BLaER1 treated with 17β-estradiol and CSF1 and Interleukin-3, amounts not matched to agents 10 nM and 100 nM (cell line): ENCODE measurements around the gene DND1.
A peak's percentile ranks its signal among the peaks of the same experiment; 100 is the strongest.
"Not testable (repeated sequence)": the region's sequence is repeated elsewhere in the genome, so short reads cannot be mapped to it uniquely, and the experiment has no call there.

ENCODE experiments used
- H3K27ac ChIP-seq, 11 experiments: shearing (Covaris generic); formaldehyde crosslinking; 2 replicates each; pipeline ENCODE4 v1.8.1; 2022
- H3K27me3 ChIP-seq, 11 experiments: shearing (Covaris generic); formaldehyde crosslinking; 2 replicates each; pipeline ENCODE4 v1.8.1; 2022
- H3K36me3 ChIP-seq, 11 experiments: shearing (Covaris generic); formaldehyde crosslinking; 2 replicates each; pipeline ENCODE4 v1.8.1; 2022
- H3K4me1 ChIP-seq, 10 experiments: shearing (Covaris generic); formaldehyde crosslinking; 2 replicates each; pipeline ENCODE4 v1.8.1; 2022
- H3K4me2 ChIP-seq, 11 experiments: shearing (Covaris generic); formaldehyde crosslinking; 2 replicates each; pipeline ENCODE4 v1.8.1; 2022
- H3K4me3 ChIP-seq, 10 experiments: shearing (Covaris generic); formaldehyde crosslinking; 2 replicates each; pipeline ENCODE4 v1.8.1; 2022
- H3K9ac ChIP-seq, 11 experiments: shearing (Covaris generic); formaldehyde crosslinking; 2 replicates each; pipeline ENCODE4 v1.8.1; 2022
- H3K9me3 ChIP-seq, 11 experiments: shearing (Covaris generic); formaldehyde crosslinking; replicated peaks in 1 of 11; 2 replicates each; pipeline ENCODE4 v1.8.1; 2022
- H4K20me1 ChIP-seq, 11 experiments: shearing (Covaris generic); formaldehyde crosslinking; 2 replicates each; pipeline ENCODE4 v1.8.1; 2022
- Cebpa-rat ChIP-seq, 11 experiments: shearing (Covaris generic); IDR thresholded peaks; 2 replicates each; pipeline ENCODE4 v1.8.1; 2022

DND1 gene

DNA sequence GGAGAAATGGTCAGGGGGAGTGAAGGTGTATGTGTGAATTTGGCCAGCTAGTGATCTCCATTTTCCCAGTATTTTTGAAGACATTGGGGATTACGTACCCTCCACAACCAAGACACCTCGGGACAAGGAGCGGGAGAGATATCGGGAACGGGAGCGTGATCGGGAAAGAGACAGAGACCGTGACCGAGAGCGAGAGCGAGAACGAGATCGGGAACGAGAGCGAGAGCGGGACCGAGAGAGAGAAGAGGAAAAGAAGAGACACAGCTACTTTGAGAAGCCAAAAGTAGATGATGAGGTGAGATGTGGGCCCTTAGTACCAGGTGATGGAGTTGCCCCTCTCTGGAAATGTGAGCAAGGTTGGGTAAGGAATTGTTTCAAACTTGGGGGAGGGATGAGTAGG, 14.5 kb downstream of the DND1 start:
- peak in 1 of 11 experiments; percentile 10; a peak in 1 of 22 replicates for TF ChIP-seq Cebpa-rat (IDR thresholded peaks at IDR 0.05)
- Histone ChIP-seq H3K4me1 (peaks cover 3 to 31% (median 6%) of the 10 kb centered on the region in 10 experiments; a peak in 19 of 20 replicates), H4K20me1 (peaks cover 0 to 8% (median 0%) of the 10 kb centered on the region in 11 experiments; a peak in 2 of 22 replicates), H3K4me2 (no peak overlapping the region), H3K9me3 (no peaks in the 10 kb centered on the region), H3K27me3 (no peaks in the 10 kb centered on the region), H3K36me3 (peaks cover 95 to 99% (median 97%) of the 10 kb centered on the region in 11 experiments), H3K27ac (no peak overlapping the region), H3K9ac (no peak overlapping the region), H3K4me3 (no peak overlapping the region)

DNA sequence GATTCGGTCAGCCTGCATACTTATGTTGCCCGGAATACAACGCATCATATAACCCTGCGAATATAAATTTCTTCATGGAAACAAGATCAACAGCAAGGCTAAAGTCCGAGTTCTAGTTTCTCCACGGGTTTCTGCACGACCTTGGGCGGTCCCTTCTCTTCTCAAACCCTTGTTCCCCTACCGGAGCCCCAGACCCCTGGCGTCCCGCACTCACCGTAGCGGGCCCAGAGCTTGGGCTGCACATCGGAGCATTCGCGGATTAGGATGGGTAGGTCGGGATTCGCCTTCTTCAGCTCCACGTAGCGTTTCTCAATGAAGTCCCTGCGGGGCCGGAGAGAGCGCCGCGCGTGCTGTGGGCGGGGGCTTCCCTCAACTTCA, 26.3 kb downstream of the DND1 start:
- H3K9me3 ChIP-seq, result no peaks in the 10 kb centered on the region
- no peak for TF ChIP-seq Cebpa-rat (IDR thresholded peaks at IDR 0.05)
- H3K4me1 ChIP-seq, result peaks cover 21 to 63% (median 41%) of the 10 kb centered on the region in 10 experiments
- peaks cover 66 to 84% (median 74%) of the 10 kb centered on the region in 11 experiments for H3K36me3 ChIP-seq
- peak overlapping the region; percentile 81 to 93 (median 90) for H3K4me3 ChIP-seq
- H3K27me3 ChIP-seq, result no peaks in the 10 kb centered on the region
- peak overlapping the region; percentile 60 to 90 (median 83) for H3K27ac ChIP-seq
- H3K4me2 ChIP-seq, result peak overlapping the region; percentile 75 to 98 (median 90)
- peak overlapping the region; percentile 86 to 94 (median 88) for H3K9ac ChIP-seq
- peaks cover 4 to 53% (median 37%) of the 10 kb centered on the region in 11 experiments; a peak in 19 of 22 replicates for H4K20me1 ChIP-seq

DNA sequence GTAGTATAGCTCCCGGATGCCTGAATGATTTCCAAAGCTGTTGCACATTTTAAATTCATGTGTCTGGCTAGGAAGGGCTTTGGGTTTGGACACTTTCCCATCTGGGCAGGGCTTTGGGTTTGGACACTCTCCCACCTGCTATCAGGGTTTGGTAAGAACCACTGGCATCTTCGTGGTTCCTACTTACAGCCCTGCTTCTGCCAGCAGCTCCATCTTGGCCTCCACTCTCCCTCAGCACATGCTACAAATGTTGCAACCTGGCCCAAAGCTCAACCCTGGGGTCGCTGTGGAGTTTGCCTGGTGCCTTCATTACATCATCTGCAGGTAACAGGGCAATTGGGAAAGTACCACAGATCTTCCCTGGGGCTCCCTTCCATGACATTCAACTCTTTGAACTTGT, 30.7 kb downstream of the DND1 start:
- H4K20me1 ChIP-seq, result peaks cover 4 to 63% (median 37%) of the 10 kb centered on the region in 11 experiments; a peak in 19 of 22 replicates
- H3K36me3 ChIP-seq, result peaks cover 42 to 64% (median 53%) of the 10 kb centered on the region in 11 experiments
- no peak overlapping the region for H3K27ac ChIP-seq
- TF ChIP-seq Cebpa-rat (IDR thresholded peaks at IDR 0.05), result no peak
- peak overlapping the region in 5 of 11 experiments; percentile 87 to 98 (median 94); a peak in 9 of 22 replicates for H3K4me2 ChIP-seq
- no peaks in the 10 kb centered on the region for H3K27me3 ChIP-seq
- H3K9me3 ChIP-seq, result no peaks in the 10 kb centered on the region
- H3K4me1 ChIP-seq, result peaks cover 36 to 85% (median 61%) of the 10 kb centered on the region in 10 experiments
- H3K9ac ChIP-seq, result peak overlapping the region in 7 of 11 experiments; percentile 30 to 95 (median 86); a peak in 9 of 22 replicates
- peak overlapping the region in 3 of 10 experiments; percentile 66 to 89 (median 82); a peak in 5 of 20 replicates for H3K4me3 ChIP-seq

DNA sequence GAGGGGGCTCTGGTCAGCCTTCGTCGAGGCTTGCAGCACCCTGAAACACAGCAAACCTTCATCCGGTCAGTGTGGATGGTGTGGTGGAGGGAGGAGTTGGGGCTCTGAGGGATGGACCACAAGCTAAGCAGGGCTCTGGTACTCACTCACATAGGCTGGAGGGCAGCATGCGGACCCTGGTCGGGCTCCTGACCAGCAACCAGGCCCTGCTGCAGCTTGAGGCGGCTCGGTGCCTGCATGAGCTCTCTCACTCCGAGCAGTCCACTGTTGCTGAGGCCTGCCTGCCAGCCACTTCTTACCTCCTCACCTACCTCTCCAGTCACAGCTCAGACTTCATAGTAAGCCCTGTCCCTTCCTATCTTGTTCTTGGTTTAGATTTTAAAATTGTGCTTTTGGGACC, 31.7 kb downstream of the DND1 start:
- Histone ChIP-seq H3K9me3 (no peaks in the 10 kb centered on the region), H3K27me3 (no peaks in the 10 kb centered on the region), H3K4me3 (peak overlapping the region in 5 of 10 experiments; percentile 66 to 89 (median 82); a peak in 8 of 20 replicates), H3K9ac (peak overlapping the region in 8 of 11 experiments; percentile 16 to 95 (median 86); a peak in 12 of 22 replicates), H3K4me2 (peak overlapping the region in 9 of 11 experiments; percentile 87 to 98 (median 96); a peak in 13 of 22 replicates), H3K4me1 (peaks cover 36 to 94% (median 66%) of the 10 kb centered on the region in 10 experiments), H3K36me3 (peaks cover 42 to 61% (median 53%) of the 10 kb centered on the region in 11 experiments), H3K27ac (peak overlapping the region in 2 of 11 experiments; percentile 8 to 41; a peak in 2 of 22 replicates), H4K20me1 (peaks cover 4 to 57% (median 32%) of the 10 kb centered on the region in 11 experiments; a peak in 19 of 22 replicates)
- no peak for TF ChIP-seq Cebpa-rat (IDR thresholded peaks at IDR 0.05)

DNA sequence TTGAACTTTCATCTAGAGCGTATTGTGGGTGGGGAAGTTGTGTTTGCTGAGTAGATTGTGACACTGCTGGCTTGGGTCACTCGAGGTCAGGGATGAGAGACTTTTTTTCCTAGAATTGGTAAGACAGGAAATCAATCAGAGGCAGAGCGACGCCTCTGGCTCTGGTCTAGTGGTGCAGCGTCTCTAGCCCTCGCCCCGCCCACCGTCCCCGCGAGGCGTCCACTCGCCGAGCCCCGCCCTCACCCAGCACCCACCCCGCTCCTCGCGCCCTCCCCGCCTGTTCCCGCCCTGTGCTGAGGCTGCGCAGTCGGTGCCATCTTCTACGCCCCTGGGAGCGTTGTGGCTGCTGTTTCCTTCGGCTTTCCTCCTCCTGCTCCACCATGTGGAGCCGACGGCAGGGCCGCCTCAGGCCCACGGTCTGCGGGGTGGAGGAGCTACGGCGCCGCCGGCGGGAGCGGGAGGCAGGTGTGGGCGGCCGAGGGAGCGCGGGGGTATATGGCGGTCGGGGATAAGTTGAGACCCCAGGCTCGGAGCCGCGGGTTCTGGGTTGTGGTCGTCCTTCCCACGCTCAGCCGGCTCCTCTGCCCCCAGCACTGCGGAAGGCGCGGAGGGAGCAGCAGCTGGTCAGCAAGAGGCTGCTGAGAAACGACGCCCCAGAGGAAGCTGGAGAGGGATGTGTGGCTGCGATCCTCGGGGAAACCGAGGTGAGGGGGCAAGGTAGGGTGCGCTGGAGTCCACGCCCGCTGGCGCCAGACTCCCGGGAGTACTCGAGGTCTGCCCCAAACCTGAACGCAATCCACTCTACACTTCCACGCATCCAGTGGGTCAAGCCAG, 34.0 kb downstream of the DND1 start, which contains the start of gene TMCO6:
Gene TMCO6, plus strand, starts transcription at position 304 of the 834 bp plus-strand sequence. Its CDS starts 77 bp downstream, at position 381.
- Histone ChIP-seq H3K27ac (peak within 1 kb of the TSS; percentile 94 to 99 (median 97)), H3K4me2 (peak within 1 kb of the TSS; percentile 87 to 98 (median 97)), H3K36me3 (peaks cover 27 to 40% (median 35%) of the 10 kb centered on the region in 11 experiments), H3K9me3 (no peaks in the 10 kb centered on the region), H3K27me3 (peaks cover 0 to 4% (median 0%) of the 10 kb centered on the region in 11 experiments; a peak in 10 of 22 replicates), H3K4me1 (peaks cover 25 to 94% (median 63%) of the 10 kb centered on the region in 10 experiments), H4K20me1 (peaks cover 0 to 34% (median 10%) of the 10 kb centered on the region in 11 experiments; a peak in 13 of 22 replicates), H3K9ac (peak within 1 kb of the TSS; percentile 86 to 95 (median 93)), H3K4me3 (peak within 1 kb of the TSS; percentile 62 to 89 (median 73))
- TF ChIP-seq Cebpa-rat (IDR thresholded peaks at IDR 0.05), result peak; percentile 60 to 86 (median 76); a peak in 20 of 22 replicates

DNA sequence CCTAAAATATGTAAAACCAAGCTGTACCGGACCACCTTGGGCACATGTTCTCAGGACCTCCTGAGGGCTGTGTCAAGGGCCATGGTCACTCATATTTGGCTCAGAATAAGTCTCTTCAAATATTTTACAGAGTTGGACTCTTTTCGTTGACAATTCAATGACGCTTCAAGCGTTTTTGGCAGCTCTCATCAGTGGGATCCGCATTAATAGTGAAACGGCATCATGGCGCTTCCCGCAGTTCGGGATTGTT, 34.6 kb downstream of the DND1 start:
- peak overlapping the region; percentile 38 to 88 (median 71) for H3K4me2 ChIP-seq
- H3K4me3 ChIP-seq, result peak overlapping the region in 6 of 10 experiments; percentile 21 to 46 (median 33); a peak in 6 of 20 replicates
- peaks cover 0 to 29% (median 7%) of the 10 kb centered on the region in 11 experiments; a peak in 10 of 22 replicates for H4K20me1 ChIP-seq
- H3K27me3 ChIP-seq, H3K9me3 ChIP-seq: not testable (repeated sequence)
- H3K4me1 ChIP-seq, result peaks cover 25 to 94% (median 68%) of the 10 kb centered on the region in 10 experiments
- peak overlapping the region; percentile 94 to 99 (median 97) for H3K27ac ChIP-seq
- H3K36me3 ChIP-seq, result peaks cover 22 to 35% (median 29%) of the 10 kb centered on the region in 11 experiments
- peak overlapping the region; percentile 70 to 95 (median 81) for H3K9ac ChIP-seq

DNA sequence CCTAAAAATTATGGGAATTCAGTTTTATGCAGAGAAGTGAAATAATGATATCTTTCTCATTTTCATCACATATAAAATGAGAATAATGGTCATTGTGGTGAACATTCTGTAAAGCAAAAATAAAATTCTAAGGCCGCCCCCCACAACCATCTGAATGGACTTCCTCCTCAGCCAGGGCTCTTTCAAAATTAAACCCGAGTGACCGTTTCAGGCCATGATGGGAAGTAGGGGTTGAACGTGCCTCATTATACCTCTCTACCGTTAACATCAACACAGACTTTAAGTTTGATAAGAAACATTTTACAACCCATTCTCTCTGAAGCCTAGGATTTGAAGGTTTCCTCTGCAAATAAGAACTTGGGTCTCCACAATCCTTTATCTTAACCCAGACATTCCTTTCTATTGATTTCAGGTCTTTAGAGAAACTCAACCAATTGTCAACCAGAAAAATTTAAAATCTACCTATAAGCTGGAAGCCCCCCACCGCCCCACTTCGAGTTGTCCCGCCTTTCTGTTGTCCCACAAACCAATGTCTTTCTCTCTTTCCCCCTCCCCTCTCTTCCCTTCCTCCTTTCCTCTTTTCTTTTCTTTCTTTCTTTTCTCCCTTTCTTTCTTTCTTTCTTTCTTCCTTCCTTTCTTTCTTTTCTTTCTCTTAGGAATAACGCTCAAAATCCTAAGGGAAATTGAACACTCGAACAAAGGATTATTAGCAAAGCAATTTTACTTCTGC, 35.8 kb downstream of the DND1 start:
- Histone ChIP-seq H3K9ac (peak overlapping the region in 2 of 11 experiments; percentile 40 to 81; a peak in 2 of 22 replicates), H3K4me3 (no peak overlapping the region), H4K20me1 (peaks cover 0 to 17% (median 0%) of the 10 kb centered on the region in 11 experiments; a peak in 9 of 22 replicates), H3K27ac (peak overlapping the region; percentile 94 to 99 (median 97); a peak in 18 of 22 replicates), H3K4me1 (peaks cover 27 to 95% (median 71%) of the 10 kb centered on the region in 10 experiments), H3K36me3 (peaks cover 11 to 23% (median 18%) of the 10 kb centered on the region in 11 experiments), H3K4me2 (peak overlapping the region in 5 of 11 experiments; percentile 69 to 88 (median 86); a peak in 9 of 22 replicates), H3K27me3 (peaks cover 0 to 23% (median 16%) of the 10 kb centered on the region in 11 experiments; a peak in 16 of 22 replicates), H3K9me3 (peaks cover 1 to 14% (median 8%) of the 10 kb centered on the region in 11 experiments; a peak in 21 of 22 replicates)
- TF ChIP-seq Cebpa-rat (IDR thresholded peaks at IDR 0.05), result no peak
